Suppressor macrophage treated with lipopolysaccharide for 1 hour (primary cell): ENCODE measurements around the gene PRKAG2.

Source experiments
- DNase-seq, 3 donors: peaks; one replicate each; pipeline ENCODE4 v3.0.0-alpha.2; 2020 to 2022

Gene PRKAG2

GRCh38 chr7:151761957-151762356, 115.0 kb downstream of the PRKAG2 start:
- no peak for DNase-seq

GRCh38 chr7:151761231-151761630, 115.7 kb downstream of the PRKAG2 start:
- peak; percentile 33 to 50 (median 44) for DNase-seq

GRCh38 chr7:151759591-151760042, 117.3 kb downstream of the PRKAG2 start:
- DNase-seq = peak; percentile 62 to 76 (median 75)

- no peak for DNase-seq
These were observed 118.0 kb downstream of the PRKAG2 start for GRCh38 chr7:151758622-151759540.

- no peak for DNase-seq
These were observed 119.6 kb downstream of the PRKAG2 start for GRCh38 chr7:151757274-151757673.

DNA sequence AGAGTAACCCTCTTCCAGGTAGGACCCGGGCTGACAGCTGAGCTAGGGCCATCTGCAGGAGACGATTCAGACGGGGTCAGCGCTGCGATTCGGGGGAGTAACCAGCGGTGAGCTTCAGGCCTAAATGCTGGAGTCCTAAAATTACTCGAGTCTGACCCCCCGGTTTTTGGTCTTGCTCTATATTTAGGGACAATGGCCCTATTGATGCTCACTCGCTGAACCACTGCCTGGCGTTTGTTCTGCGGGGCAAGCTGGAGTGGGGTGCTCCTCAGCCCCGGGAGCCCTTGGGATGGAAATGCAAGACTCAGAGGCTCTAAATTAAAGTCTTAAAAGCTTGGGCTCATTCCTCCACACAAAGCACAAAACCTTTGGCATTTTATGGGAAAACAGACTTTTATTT, 120.0 kb downstream of the PRKAG2 start:
- no peak for DNase-seq

- DNase-seq = peak; percentile 76 to 83 (median 83)
These were observed 120.7 kb downstream of the PRKAG2 start for GRCh38 chr7:151756076-151756731.

GRCh38 chr7:151755131-151755801, 121.6 kb downstream of the PRKAG2 start:
- peak; percentile 47 to 61 (median 52) for DNase-seq

DNA sequence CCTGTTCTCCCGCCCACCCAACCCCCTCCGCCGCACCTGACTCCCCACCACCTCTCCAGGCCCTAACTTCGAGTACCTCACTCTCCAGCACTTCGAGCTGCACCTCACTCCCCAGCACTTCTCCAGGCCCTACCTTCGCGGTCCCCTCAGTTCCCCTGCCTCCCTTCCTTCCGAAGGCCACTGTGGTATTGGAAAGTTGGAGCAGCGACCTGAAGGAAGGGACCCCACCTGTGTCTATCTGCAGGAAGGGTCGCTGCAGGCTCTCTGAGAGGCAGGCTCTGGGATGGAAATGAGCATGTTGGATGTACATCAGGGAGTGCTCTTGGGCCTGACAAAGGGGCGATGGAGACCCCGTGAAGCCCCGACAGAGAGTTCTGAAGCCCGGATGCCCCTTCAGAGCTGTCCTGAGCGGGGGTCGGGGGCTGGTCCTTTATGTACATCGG, 122.2 kb downstream of the PRKAG2 start:
- DNase-seq = no peak

- peak; percentile 78 to 85 (median 84) for DNase-seq
These were observed 122.7 kb downstream of the PRKAG2 start for GRCh38 chr7:151754142-151754590.

DNA sequence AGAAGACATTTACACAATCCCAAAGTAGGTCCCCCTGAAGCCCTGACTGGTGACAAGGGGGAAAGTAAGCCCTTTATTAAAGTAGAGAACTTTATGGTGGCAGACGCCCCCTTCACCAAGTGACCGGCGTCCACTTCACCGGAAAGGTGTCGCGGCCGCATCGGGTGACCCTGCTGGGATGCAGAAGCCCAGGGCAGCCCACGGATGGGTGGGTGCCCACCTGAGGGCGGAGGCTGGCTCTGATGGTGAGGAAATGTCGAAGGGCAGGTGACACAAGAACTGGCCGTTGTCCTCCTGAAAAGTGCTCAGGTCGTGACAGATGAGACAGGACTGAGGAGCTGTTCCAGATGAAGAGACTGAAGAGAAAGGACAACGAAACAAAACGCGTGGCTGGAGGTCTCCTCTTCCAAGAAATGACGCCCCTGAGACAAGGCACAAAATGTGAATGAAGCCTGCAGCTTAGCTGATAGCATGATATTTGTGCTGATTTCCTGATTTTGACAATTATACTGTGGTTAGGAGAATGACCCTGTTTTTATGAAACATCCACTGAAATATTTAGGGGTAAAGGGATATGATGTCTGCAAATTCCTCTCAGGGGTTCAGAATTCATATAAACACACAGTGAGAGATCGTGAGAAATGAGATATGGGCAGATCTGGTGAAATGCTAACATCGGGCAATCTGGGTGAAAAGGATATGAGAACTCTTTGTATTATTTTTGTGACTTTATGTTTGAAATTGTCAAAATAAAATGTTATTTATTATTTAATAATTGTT, 123.9 kb downstream of the PRKAG2 start:
- DNase-seq = no peak

DNA sequence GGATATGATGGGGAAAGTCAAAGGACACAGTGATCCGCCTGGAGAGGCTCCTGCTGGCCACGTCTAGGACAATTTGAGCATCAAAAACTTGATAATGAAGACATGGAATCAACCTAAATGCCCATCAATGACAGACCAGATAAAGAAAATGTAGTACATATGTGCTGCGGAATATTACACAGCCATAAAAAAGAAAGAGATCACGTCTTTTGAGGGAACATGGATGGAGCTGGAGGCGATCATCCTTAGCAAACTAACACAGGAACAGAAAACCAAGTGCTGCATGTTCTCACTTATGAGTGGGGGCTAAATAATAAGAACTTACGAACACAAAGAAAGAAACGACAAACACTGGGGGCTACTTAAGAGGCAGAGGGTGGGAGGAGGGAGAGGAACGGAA, 124.9 kb downstream of the PRKAG2 start:
- no peak for DNase-seq

DNA sequence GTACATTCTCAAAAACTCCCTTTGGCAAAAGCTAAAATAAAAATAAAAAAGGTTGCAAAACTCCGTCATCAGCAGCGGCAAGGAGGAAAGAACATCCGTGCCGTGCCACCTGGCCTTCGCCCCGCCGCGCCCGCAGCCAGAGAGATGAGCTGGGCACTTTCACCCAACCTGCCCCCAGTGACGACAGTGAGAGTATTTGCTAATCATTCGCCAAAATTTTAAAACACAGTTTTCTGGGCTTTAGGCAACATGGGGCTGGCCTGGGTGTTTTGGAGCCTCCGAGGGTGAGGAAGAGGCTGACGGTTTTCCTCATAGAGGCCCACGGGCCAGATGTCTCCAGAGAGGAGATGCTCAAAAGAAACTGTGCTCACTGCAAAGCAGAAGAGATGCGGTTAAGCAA, 128.2 kb downstream of the PRKAG2 start:
- DNase-seq = no peak

DNA sequence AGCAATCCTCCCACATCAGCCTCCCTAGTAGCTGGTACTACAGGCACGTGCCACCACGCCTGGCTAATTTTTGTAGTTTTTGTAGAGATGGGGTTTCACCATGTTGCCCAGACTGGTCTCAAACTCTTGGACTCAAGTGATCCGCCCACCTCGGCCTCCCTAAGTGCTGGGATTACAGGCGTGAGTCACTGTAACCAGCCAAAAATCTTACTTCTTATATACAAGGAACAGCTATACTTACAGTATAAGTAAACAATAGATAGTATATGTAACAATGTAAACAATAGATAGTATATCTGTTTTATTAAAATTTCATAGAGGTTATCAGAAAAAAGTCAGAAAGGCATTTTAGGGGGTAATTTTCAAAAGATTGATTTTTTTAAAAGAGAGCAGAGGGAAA, 128.9 kb downstream of the PRKAG2 start:
- peak in 1 of 3 donors; percentile 33 for DNase-seq

DNA sequence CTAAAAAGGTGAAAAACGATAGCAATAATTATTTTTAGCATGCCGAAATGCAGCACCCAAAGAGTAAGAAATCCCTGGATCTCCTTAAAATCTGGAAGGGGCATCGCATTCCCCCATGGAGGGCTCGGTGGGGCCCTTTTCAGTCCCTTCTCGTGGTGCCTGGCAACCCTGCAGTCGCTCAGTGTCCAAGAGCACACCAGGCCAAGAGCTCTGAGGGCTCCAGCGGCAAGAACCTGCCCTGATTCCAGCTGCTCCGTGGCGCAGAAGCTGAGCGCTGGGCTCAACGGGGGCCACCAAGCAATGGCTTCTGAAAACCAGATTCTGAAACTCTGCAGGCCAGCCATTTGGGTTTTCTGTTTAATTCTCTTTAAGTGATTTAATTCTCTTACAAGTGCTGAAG, 131.2 kb downstream of the PRKAG2 start:
- no peak for DNase-seq

GRCh38 chr7:151744656-151745638, 132.0 kb downstream of the PRKAG2 start:
- DNase-seq = peak; percentile 96 to 99 (median 98)

DNA sequence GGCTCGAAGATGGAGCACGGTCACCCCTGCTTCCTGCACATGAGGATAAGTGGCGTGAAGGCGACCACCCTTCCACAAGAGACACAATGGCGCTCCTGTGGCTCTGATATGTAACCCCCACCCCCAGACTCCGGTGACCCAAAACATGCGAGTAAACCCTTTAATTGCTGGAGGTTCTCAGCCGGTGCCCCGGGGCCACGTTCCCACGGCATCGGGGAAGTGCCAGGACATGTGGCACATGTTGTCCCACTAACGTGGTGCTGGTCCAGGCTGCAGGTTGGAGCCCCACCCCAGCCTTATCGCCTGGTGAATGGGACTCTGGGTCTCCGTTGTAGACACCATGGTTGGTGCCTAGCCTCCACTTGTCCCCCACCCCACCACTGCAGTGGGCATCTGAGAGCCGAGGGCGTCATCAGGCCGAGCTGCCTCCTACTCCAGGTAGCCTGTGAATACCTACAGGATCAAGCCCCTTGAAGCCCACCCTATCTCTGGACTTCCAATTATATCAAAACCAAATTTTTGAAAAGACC, 132.8 kb downstream of the PRKAG2 start:
- no peak for DNase-seq

GRCh38 chr7:151743481-151743983, 133.4 kb downstream of the PRKAG2 start:
- DNase-seq = no peak

- peak; percentile 86 to 90 (median 88) for DNase-seq
These were observed 134.0 kb downstream of the PRKAG2 start for GRCh38 chr7:151742713-151743480.

- no peak for DNase-seq
These were observed 135.3 kb downstream of the PRKAG2 start for GRCh38 chr7:151741585-151741984.
